Osteoblast (primary cell): ENCODE results near the gene LRRC75B. TPM values are rescaled to one million over a fixed set of nuclear protein-coding genes. Genes with fewer than 3 reads are reported as not detected.
A peak's percentile ranks its signal among the peaks of the same experiment; 100 is the strongest.

Experiments used
- DNase-seq: peaks from one replicate; pipeline ENCODE4 v3.0.0; 2011; ENCODE audit warnings: low spot score, mixed read lengths; ENCODE audit not compliant: insufficient read length; ENCODE audit errors: missing footprints
- H2AFZ ChIP-seq: 2 replicates; pipeline ENCODE4 v1.6.0; 2011; ENCODE audit warnings: mild to moderate bottlenecking, low read length
- H3K27ac ChIP-seq: 2 replicates; pipeline ENCODE4 v1.5.1; 2011; ENCODE audit warnings: mild to moderate bottlenecking, low read depth, low read length, moderate library complexity
- H3K27me3 ChIP-seq: 2 replicates; pipeline ENCODE4 v1.6.0; 2012; ENCODE audit warnings: mild to moderate bottlenecking, control low read depth, inconsistent platforms, low read length, moderate library complexity; ENCODE audit not compliant: insufficient read depth
- H3K36me3 ChIP-seq: 2 replicates; pipeline ENCODE4 v1.5.1; 2011; ENCODE audit warnings: mild to moderate bottlenecking, low read length, control low read depth, moderate library complexity; ENCODE audit not compliant: insufficient read depth
- H3K4me1 ChIP-seq: 2 replicates; pipeline ENCODE4 v1.5.1; 2011; ENCODE audit warnings: mild to moderate bottlenecking, low read length, control low read depth, moderate library complexity; ENCODE audit not compliant: insufficient read depth
- H3K4me2 ChIP-seq: 2 replicates; pipeline ENCODE4 v1.6.0; 2011; ENCODE audit warnings: mild to moderate bottlenecking, low read length; ENCODE audit not compliant: insufficient read depth
- H3K4me3 ChIP-seq: fragments of 200-600 bp; sonication (generic); 3 replicates; pipeline ENCODE4 v1.5.1; 2012; ENCODE audit warnings: mild to moderate bottlenecking, low read length, inconsistent platforms; ENCODE audit not compliant: insufficient read depth
- H3K79me2 ChIP-seq: 2 replicates; pipeline ENCODE4 v1.6.0; 2012; ENCODE audit warnings: mild to moderate bottlenecking, low read length, control low read depth, inconsistent platforms; ENCODE audit not compliant: insufficient read depth
- H3K9me3 ChIP-seq: 2 replicates; pipeline ENCODE4 v1.5.1; 2011; ENCODE audit warnings: low read depth, low read length, control low read depth
- H4K20me1 ChIP-seq: 2 replicates; pipeline ENCODE4 v1.6.0; 2012; ENCODE audit warnings: mild to moderate bottlenecking, low read length, control low read depth; ENCODE audit not compliant: insufficient read depth
- total RNA-seq: library from RNA; depleted of rRNA; stranded (reverse); fragments of >200 nt; gene quantifications from 2 replicates; pipeline ENCODE4 v1.2.3, GENCODE V29; 2012
- TF ChIP-seq, protein P1 (sequence below): IDR thresholded peaks from 2 replicates; pipeline ENCODE4 v1.5.1; 2011; ENCODE audit warnings: mild to moderate bottlenecking, low read depth, low read length, moderate library complexity; ENCODE audit errors: extremely low read depth

Gene LRRC75B
- total RNA-seq, 1 donor = 5.1 TPM

DNA sequence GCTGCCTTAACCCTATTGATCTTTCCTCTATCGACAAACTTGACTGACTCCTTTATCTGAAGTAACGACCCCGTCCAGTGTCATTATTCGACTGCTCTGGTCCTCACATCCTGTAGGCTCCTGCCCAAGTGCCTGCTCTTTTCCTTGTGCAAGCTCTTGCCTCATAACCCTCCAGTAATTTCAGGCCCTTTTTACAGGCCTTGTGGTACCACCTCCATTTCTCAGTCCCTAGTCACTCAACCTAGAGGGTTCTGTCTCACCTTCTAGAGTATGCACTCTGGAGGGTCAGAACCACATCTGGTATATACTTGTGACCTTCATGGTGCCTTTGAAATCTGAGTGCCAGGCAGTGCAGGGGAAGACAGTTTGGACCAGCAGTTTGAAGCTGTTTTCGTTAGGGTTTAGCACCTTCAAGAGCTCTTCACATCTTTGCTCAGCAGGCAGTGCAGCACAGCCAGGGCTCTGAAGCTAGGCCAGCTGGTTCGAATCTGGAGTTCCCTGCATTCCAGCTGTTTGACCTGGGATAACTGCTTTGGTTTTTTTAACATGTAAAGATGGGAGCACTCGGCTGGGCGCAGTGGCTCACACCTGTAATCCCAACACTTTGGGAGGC lies 25.9 kb downstream of the LRRC75B start:
- Histone ChIP-seq H2AFZ (no peak overlapping the region), H4K20me1 (peaks cover 40% of the 10 kb centered on the region), H3K79me2 (peaks cover 71% of the 10 kb centered on the region), H3K36me3 (peaks cover 32% of the 10 kb centered on the region), H3K4me1 (no peaks in the 10 kb centered on the region), H3K4me2 (no peak overlapping the region), H3K27ac (no peak overlapping the region), H3K9me3 (no peaks in the 10 kb centered on the region), H3K4me3 (no peak overlapping the region), H3K27me3 (no peaks in the 10 kb centered on the region)
- DNase-seq = peak; percentile 58
- TF ChIP-seq, protein P1, sequence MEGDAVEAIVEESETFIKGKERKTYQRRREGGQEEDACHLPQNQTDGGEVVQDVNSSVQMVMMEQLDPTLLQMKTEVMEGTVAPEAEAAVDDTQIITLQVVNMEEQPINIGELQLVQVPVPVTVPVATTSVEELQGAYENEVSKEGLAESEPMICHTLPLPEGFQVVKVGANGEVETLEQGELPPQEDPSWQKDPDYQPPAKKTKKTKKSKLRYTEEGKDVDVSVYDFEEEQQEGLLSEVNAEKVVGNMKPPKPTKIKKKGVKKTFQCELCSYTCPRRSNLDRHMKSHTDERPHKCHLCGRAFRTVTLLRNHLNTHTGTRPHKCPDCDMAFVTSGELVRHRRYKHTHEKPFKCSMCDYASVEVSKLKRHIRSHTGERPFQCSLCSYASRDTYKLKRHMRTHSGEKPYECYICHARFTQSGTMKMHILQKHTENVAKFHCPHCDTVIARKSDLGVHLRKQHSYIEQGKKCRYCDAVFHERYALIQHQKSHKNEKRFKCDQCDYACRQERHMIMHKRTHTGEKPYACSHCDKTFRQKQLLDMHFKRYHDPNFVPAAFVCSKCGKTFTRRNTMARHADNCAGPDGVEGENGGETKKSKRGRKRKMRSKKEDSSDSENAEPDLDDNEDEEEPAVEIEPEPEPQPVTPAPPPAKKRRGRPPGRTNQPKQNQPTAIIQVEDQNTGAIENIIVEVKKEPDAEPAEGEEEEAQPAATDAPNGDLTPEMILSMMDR = no peak

DNA sequence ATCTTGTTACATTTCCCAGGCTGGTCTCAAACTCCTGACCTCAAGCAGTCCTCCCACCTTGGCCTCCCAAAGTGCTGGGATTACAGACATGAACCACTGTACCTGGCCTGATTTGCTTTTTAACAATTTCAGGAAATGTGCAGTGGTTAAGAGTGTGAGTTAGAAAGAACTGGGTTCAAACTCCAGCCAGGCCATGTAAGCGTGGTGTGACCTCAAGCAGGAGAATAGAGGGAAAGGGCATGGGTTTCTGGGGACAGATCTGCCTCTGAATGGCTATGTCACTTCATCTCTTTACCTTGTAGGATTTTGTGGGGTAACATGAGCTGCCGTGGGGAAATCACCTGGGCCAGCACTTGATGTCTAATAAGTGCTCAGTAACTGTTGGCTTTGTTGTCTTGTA lies 27.8 kb downstream of the LRRC75B start:
- H3K27me3 ChIP-seq = no peaks in the 10 kb centered on the region
- H3K4me1 ChIP-seq = no peaks in the 10 kb centered on the region
- H3K4me3 ChIP-seq = no peak overlapping the region
- no peak for DNase-seq
- H2AFZ ChIP-seq = no peak overlapping the region
- no peak overlapping the region for H3K4me2 ChIP-seq
- TF ChIP-seq, protein P1 = no peak
- no peak overlapping the region for H3K27ac ChIP-seq
- peaks cover 44% of the 10 kb centered on the region for H4K20me1 ChIP-seq
- peaks cover 87% of the 10 kb centered on the region for H3K79me2 ChIP-seq
- no peaks in the 10 kb centered on the region for H3K9me3 ChIP-seq
- peaks cover 31% of the 10 kb centered on the region for H3K36me3 ChIP-seq

DNA sequence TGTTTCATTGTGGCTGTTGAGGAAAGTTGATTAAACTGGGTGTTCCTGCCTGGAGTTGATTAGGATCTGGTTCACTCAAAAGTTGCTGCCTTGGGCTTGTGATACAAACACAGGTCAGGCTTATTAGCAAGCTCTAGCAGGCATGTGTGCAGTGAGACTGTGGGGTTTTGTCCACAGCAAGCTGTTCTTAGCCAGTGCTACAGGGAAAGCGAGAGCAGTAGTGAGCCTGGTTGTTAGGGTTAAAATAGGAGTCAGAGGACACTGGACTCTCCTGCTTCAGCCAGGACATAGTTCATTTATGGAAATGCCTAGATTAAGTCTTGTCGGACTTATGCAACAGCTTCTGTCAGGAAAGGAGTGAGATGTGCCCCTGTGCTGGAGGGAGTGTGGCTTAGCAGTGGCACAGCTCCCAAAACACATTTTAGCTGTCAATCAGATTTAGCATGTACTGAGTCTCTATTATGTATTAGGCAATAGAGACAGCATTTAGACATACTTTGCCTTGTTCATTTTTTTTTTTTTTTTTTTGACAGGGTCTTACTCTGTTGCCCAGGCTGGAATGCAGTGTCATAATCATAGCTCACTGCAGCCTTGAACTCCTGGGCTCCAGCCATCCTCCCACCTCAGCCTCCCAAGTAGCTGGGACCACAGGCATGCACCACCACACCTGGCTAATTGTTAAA lies 28.4 kb downstream of the LRRC75B start:
- Histone ChIP-seq H3K79me2 (peaks cover 85% of the 10 kb centered on the region), H3K27me3 (no peaks in the 10 kb centered on the region), H4K20me1 (peaks cover 46% of the 10 kb centered on the region), H3K4me1 (no peaks in the 10 kb centered on the region), H2AFZ (no peak overlapping the region), H3K4me2 (no peak overlapping the region), H3K4me3 (no peak overlapping the region), H3K36me3 (peaks cover 29% of the 10 kb centered on the region), H3K27ac (no peak overlapping the region), H3K9me3 (no peaks in the 10 kb centered on the region)
- TF ChIP-seq, protein P1 = no peak
- peak; percentile 31 for DNase-seq

DNA sequence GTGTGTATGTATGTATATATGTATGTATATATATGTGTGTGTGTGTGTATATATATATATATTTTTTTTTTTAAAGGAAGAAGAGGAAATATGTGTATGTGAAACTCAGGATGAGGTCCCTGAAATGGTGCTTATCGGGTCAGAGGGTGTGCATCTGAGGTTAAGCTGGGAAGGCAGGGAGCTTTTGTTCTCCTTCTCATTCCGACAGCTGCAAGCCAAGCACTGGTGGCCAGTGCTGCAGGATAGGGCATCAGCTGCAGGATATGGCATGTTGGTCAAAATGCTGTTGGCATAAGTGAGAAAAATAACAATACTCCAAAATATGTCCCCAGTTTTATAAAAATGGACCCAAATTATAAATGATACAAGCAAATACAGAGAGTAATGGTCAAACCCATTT lies 29.6 kb downstream of the LRRC75B start:
- no peak overlapping the region for H3K27ac ChIP-seq
- H3K36me3 ChIP-seq = peaks cover 33% of the 10 kb centered on the region

More for the DNA sequence above, 29.6 kb downstream of the LRRC75B start:
- peaks cover 50% of the 10 kb centered on the region for H4K20me1 ChIP-seq
- no peak for DNase-seq
- no peaks in the 10 kb centered on the region for H3K9me3 ChIP-seq
- TF ChIP-seq, protein P1 = no peak
- no peak overlapping the region for H3K4me3 ChIP-seq
- H3K79me2 ChIP-seq = peaks cover 90% of the 10 kb centered on the region
- H3K27me3 ChIP-seq = no peaks in the 10 kb centered on the region
- no peak overlapping the region for H2AFZ ChIP-seq
- H3K4me2 ChIP-seq = no peak overlapping the region
- no peaks in the 10 kb centered on the region for H3K4me1 ChIP-seq
